ENCODE results near the gene FYB1.
"Not testable (repeated sequence)": the region's sequence is repeated elsewhere in the genome, so short reads cannot be mapped to it uniquely, and the experiment has no call there.

The FYB1 gene

DNA sequence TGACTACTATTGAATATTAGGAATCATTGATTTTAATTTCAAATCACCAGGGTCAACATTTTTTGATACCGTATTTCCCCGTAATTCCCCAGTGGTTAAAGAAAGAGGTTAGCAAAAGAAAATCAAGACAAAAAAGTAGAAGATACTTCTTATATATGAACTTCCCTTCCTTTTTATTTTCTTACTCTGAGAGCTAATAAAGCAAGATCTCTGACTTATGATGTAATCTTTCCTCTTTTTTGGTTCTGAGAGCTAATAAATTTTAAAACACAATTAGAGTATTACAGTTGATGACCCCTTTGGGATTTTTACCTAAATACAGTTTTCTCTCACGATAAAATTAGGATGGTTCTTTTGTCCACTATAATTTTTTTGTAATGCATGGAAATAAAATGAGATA is 9.2 kb upstream of the FYB1 start:
- Histone ChIP-seq H3K27me3 (ENCODE audit: control insufficient read depth, insufficient read depth, low read length, poor library complexity, severe bottlenecking) (no peaks in the 10 kb centered on the region), H3K4me3 (ENCODE audit: insufficient read depth, low read depth, low read length) (no peak overlapping the region), H3K9me3 (ENCODE audit: control insufficient read depth, low read length) (no peaks in the 10 kb centered on the region), H3K4me1 (ENCODE audit: control insufficient read depth, insufficient read depth, low read length) (no peaks in the 10 kb centered on the region), H3K27ac (ENCODE audit: insufficient read depth, low read depth, low read length, poor library complexity, severe bottlenecking) (no peak overlapping the region), H3K36me3 (ENCODE audit: control insufficient read depth, insufficient read depth, low read length) (no peaks in the 10 kb centered on the region)
- 98% methylated on average over 3 of the region's 3 CpGs; no CpG with 5 or more reads in 1 of the 2 experiments for WGBS, 2 experiments

DNA sequence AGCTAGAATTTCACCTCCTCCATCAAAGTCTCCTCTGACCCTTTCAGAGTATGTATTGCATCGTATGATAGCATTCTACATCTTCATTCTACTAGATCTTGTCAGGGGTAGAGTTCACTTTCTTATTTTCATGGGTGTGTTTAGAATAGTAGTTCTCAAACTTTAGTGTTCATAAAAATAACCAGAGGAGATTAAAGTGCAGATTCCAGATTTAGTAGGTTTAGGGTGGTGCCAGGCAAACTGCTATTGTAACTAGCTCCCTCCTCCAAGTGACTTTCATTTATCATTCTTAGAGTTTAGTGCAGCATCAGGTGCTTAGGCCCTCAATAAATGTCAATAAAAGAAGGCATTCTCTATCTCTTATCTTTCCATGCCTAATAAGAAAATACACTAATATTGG is 7.2 kb upstream of the FYB1 start:
- no peaks in the 10 kb centered on the region for H3K36me3 ChIP-seq (ENCODE audit: control insufficient read depth, insufficient read depth, low read length)
- 100% methylated on average over 1 of the region's 1 CpG; no CpG with 5 or more reads in 1 of the 2 experiments for WGBS, 2 experiments
- H3K27me3 ChIP-seq (ENCODE audit: control insufficient read depth, insufficient read depth, low read length, poor library complexity, severe bottlenecking): no peaks in the 10 kb centered on the region
- H3K27ac ChIP-seq (ENCODE audit: insufficient read depth, low read depth, low read length, poor library complexity, severe bottlenecking): no peak overlapping the region
- H3K4me3 ChIP-seq (ENCODE audit: insufficient read depth, low read depth, low read length): no peak overlapping the region
- no peaks in the 10 kb centered on the region for H3K4me1 ChIP-seq (ENCODE audit: control insufficient read depth, insufficient read depth, low read length)
- no peaks in the 10 kb centered on the region for H3K9me3 ChIP-seq (ENCODE audit: control insufficient read depth, low read length)

DNA sequence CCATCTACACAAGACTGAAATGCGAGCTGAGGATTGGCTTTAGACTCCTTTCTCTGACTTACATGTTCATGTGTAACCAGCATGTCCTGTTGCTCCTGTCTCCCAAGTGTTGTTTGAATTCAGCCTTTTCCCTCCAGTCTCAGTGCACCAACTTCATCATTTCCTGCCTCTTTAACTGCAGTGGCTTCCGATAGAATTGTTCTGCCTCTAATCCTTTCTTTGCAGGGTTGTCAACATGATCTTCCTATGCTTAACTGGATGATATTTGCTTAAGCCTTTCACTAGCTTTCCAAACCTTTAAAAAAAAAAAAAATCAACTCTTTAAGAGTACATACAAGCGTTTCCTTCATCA is 6.7 kb upstream of the FYB1 start:
- Histone ChIP-seq H3K36me3 (ENCODE audit: control insufficient read depth, insufficient read depth, low read length) (no peaks in the 10 kb centered on the region), H3K9me3 (ENCODE audit: control insufficient read depth, low read length) (no peaks in the 10 kb centered on the region), H3K4me1 (ENCODE audit: control insufficient read depth, insufficient read depth, low read length) (no peaks in the 10 kb centered on the region), H3K4me3 (ENCODE audit: insufficient read depth, low read depth, low read length) (no peak overlapping the region), H3K27ac (ENCODE audit: insufficient read depth, low read depth, low read length, poor library complexity, severe bottlenecking) (no peak overlapping the region), H3K27me3 (ENCODE audit: control insufficient read depth, insufficient read depth, low read length, poor library complexity, severe bottlenecking) (no peaks in the 10 kb centered on the region)
- 90 to 92% methylated on average over 3 of the region's 3 CpGs for WGBS, 2 experiments

DNA sequence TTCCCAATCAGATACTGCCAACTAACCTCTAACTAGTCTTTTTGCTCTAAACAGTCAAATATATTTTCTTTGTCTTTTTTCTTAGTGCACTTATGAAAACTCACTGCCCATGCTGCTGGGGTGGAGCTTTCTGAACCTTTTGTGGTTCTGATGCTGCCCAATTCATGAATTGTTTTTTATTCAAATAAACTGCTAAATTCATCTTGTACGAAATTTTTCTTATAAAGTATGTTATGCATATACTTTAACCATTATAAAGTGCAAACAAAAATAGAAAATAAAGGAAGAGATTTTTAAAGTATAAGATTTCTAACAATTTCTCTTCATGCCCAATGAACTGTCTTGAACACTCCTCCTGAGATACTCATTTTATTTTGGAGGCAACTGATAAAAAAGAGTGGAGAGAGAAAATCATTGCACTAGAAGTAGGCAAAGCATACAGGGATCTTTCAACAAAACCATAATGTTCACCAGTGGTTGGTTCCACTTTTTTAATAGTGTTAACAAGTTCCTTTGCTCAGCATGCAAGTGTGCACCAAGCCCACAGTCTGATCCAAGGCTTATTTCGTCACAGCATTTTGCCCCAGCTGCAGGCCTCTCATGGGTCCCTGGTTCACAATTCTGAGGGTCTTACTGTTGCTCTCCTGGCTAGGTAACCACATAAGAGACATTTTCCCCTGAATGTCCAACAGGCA is 6.2 kb upstream of the FYB1 start:
- H3K9me3 ChIP-seq (ENCODE audit: control insufficient read depth, low read length): no peaks in the 10 kb centered on the region
- H3K27ac ChIP-seq (ENCODE audit: insufficient read depth, low read depth, low read length, poor library complexity, severe bottlenecking): no peak overlapping the region
- no peaks in the 10 kb centered on the region for H3K36me3 ChIP-seq (ENCODE audit: control insufficient read depth, insufficient read depth, low read length)
- H3K4me3 ChIP-seq (ENCODE audit: insufficient read depth, low read depth, low read length): no peak overlapping the region
- H3K27me3 ChIP-seq (ENCODE audit: control insufficient read depth, insufficient read depth, low read length, poor library complexity, severe bottlenecking): no peaks in the 10 kb centered on the region
- no peaks in the 10 kb centered on the region for H3K4me1 ChIP-seq (ENCODE audit: control insufficient read depth, insufficient read depth, low read length)
- WGBS, 2 experiments: 93 to 98% methylated on average over 1 of the region's 2 CpGs

DNA sequence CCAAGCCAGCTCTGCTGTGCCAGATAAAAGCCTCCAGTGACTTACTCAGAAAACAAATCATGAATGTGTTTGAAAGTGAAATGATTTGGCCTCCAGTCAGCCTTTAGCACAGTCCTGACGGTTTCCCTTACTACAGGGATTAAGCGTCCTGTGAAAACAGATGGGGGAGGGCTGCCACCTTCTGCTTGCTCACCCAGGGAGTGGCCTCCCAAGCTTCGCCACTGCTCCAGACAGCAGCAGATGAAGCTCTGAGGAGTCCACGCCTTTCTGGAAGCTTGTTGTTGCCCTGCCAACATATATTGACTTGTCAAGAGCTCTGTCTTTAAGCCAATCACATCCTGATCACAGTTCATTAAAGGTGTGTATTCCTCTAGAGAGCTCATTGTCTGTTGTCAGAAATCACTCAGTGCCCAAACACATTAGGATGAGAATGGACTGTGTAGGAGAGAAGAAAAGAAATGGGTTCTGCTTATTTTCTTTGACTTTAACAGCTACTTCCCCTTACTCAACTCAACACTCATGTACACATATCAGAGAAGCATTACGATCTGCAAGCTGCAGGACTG is 4.9 kb upstream of the FYB1 start:
- Histone ChIP-seq H3K4me3 (ENCODE audit: insufficient read depth, low read depth, low read length) (no peak overlapping the region), H3K36me3 (ENCODE audit: control insufficient read depth, insufficient read depth, low read length) (no peaks in the 10 kb centered on the region), H3K27ac (ENCODE audit: insufficient read depth, low read depth, low read length, poor library complexity, severe bottlenecking) (no peak overlapping the region), H3K4me1 (ENCODE audit: control insufficient read depth, insufficient read depth, low read length) (no peaks in the 10 kb centered on the region), H3K27me3 (ENCODE audit: control insufficient read depth, insufficient read depth, low read length, poor library complexity, severe bottlenecking) (no peaks in the 10 kb centered on the region), H3K9me3 (ENCODE audit: control insufficient read depth, low read length) (no peaks in the 10 kb centered on the region)
- 69 to 73% methylated on average over 5 of the region's 5 CpGs for WGBS, 2 experiments

DNA sequence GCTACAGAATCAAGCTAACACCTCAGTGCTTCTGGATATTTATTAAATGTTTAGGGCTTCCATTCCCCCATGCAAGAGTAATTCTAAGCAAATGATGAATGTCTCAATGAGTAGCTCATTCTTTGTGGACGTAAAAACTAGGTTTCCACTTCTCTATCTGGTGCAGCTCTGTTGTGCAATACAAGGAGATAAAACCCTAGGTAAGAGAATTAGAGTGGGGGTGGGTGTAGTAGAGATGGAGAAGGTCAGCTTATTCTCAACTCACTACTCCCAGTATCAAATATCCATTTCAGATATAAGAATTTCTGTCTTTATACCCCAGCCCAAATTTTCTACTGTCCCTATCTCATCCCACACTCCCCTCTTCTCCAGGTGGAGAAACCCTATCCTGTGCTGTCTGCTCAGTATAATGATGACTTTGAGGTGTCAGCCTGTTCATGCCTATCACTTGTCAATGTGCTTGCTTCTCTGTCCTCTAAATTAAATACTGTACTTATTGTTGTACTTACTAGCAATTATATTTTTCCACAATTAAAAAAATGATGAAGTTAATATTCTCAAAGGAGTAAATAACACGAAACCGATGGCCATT is 4.3 kb upstream of the FYB1 start:
- Histone ChIP-seq H3K9me3 (ENCODE audit: control insufficient read depth, low read length) (no peaks in the 10 kb centered on the region), H3K4me3 (ENCODE audit: insufficient read depth, low read depth, low read length) (no peak overlapping the region), H3K27me3 (ENCODE audit: control insufficient read depth, insufficient read depth, low read length, poor library complexity, severe bottlenecking) (no peaks in the 10 kb centered on the region), H3K4me1 (ENCODE audit: control insufficient read depth, insufficient read depth, low read length) (no peaks in the 10 kb centered on the region), H3K27ac (ENCODE audit: insufficient read depth, low read depth, low read length, poor library complexity, severe bottlenecking) (no peak overlapping the region), H3K36me3 (ENCODE audit: control insufficient read depth, insufficient read depth, low read length) (no peaks in the 10 kb centered on the region)
- WGBS, 2 experiments: 94 to 100% methylated on average over 3 of the region's 3 CpGs

DNA sequence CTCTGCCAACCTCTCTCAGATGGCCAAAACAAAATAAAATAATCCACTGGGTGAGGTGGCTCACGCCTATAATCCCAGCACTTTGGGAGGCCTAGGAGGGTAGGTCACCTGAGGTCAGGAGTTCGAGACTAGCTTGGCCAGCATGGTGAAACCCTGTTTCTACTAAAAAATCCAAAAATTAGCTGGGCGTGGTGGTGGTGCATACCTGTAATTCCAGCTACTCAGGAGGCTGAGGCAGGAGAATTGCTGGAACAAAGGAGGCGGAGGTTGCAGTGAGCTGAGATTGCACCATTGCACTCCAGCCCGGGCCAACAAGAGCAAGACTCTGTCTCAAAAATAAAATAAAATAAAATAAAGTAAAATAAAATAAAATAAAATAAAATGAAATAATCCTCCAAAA is 2.3 kb upstream of the FYB1 start:
- not testable (repeated sequence) for H3K27me3 ChIP-seq (ENCODE audit: control insufficient read depth, insufficient read depth, low read length, poor library complexity, severe bottlenecking); H3K4me3 ChIP-seq (ENCODE audit: insufficient read depth, low read depth, low read length); H3K36me3 ChIP-seq (ENCODE audit: control insufficient read depth, insufficient read depth, low read length); H3K27ac ChIP-seq (ENCODE audit: insufficient read depth, low read depth, low read length, poor library complexity, severe bottlenecking); H3K9me3 ChIP-seq (ENCODE audit: control insufficient read depth, low read length); H3K4me1 ChIP-seq (ENCODE audit: control insufficient read depth, insufficient read depth, low read length)
- 89 to 96% methylated on average over 4 to 5 of the region's 5 CpGs for WGBS, 2 experiments

DNA sequence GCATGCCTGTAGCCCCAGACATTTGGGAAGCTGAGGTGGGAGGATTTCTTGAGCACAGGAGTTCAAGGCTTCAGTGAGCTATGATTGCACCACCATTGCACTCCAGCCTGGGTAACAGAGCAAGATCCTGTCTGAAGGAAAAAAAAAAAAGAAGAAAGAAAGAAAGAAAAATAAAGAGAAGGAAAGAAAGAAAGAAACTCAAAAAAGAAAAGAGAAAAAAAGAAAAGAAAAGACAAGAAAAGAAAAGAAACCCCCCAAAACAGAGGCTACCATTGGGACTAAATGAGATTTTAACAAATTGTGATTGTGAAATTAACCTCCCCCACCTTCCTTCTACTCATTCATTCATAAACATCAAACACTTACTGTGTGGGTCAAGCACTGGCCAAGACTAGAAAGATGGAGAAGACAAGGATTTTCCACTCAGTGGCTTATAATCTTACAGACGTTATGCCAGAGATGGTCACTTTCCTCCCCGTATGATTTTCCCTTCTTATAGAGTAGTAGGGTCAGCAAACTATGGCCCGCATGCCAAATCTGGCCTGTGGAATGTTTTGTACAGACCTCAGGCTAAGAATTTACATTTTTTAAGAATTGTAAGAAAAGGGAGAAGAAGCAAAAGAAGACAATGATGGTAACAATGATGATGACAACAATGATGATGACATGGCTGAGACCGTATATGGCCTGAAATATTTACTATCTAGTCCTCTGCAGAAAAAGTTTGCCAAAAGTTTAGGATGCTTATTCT is 1.1 kb upstream of the FYB1 start:
- Histone ChIP-seq H3K27me3 (ENCODE audit: control insufficient read depth, insufficient read depth, low read length, poor library complexity, severe bottlenecking) (no peaks in the 10 kb centered on the region), H3K36me3 (ENCODE audit: control insufficient read depth, insufficient read depth, low read length) (no peaks in the 10 kb centered on the region), H3K4me1 (ENCODE audit: control insufficient read depth, insufficient read depth, low read length) (no peaks in the 10 kb centered on the region), H3K4me3 (ENCODE audit: insufficient read depth, low read depth, low read length) (no peak overlapping the region), H3K9me3 (ENCODE audit: control insufficient read depth, low read length) (no peaks in the 10 kb centered on the region), H3K27ac (ENCODE audit: insufficient read depth, low read depth, low read length, poor library complexity, severe bottlenecking) (no peak overlapping the region)
- WGBS, 2 experiments: 94 to 97% methylated on average over 4 of the region's 4 CpGs

DNA sequence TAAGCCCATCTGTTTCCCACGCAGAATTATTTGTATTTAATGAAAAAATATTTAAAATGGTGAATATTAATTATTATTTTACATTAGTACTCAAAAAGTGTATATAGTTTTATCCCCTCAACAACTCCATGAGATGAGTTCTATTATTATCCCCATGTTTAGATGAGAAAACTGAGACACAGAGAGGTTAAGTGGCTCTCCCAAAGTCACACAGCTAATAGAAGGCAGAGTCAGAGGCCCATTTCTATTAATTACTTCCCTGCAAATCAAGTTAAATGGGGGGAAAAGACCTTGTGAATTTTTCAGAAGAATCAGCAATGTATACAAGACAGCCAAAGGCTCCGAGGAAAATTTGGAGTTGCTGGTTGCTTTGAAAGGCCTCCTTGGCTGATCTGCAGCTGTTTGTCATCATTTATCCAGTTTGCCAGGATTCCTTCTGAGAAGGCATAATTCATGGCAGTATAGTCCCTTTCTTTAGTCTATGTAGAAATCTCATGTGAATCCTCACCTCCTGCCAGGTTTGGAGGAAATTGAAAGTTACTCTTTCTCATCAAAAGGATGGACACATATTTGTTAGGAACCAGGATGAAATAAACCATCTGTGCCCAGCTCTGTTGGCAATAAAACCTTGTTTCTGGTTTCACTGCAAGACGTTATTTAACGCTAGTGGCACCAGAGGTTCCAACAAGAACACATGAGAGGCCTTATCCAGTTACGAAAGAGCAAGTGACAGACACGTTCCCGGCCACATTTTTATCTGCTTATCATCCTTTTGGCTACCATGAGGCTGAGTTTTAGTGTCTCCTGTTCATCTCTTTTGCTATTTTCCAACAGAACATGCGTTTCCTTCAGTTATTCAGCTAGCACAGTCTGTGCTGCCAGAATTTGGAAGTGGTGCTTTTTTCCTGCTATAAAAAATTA is 621 bp downstream of the FYB1 start:
- no peaks in the 10 kb centered on the region for H3K27me3 ChIP-seq (ENCODE audit: control insufficient read depth, insufficient read depth, low read length, poor library complexity, severe bottlenecking)
- H3K4me3 ChIP-seq (ENCODE audit: insufficient read depth, low read depth, low read length): no peak overlapping the region
- no peaks in the 10 kb centered on the region for H3K9me3 ChIP-seq (ENCODE audit: control insufficient read depth, low read length)
- H3K36me3 ChIP-seq (ENCODE audit: control insufficient read depth, insufficient read depth, low read length): no peaks in the 10 kb centered on the region
- no peak overlapping the region for H3K27ac ChIP-seq (ENCODE audit: insufficient read depth, low read depth, low read length, poor library complexity, severe bottlenecking)
- 93 to 95% methylated on average over 7 to 8 of the region's 8 CpGs for WGBS, 2 experiments
- no peaks in the 10 kb centered on the region for H3K4me1 ChIP-seq (ENCODE audit: control insufficient read depth, insufficient read depth, low read length)

Data from ectodermal cell (in vitro differentiated cells).